Measurements from ENCODE around the gene PEX5L.

Gene PEX5L

DNA sequence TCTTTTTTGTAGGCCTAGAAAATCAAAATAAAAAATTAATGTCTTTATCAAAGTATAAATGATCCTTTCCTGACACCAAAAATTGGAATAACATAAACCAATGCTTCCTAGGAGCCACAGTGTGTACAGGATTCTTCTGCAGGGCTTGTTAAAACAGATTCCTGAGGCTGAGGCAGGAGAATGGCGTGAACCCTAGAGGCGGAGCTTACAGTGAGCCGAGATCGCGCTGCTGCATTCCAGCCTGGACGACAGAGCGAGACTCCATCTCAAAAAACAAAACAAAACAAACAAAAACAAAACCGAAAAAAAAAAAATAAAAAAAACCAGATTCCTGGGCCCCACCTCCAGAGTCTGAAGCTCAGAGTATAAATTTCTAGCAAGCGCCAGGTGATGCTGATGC, 78.0 kb downstream of the PEX5L start:
- intact Hi-C loops (cut with DNase I) = no loop called here

DNA sequence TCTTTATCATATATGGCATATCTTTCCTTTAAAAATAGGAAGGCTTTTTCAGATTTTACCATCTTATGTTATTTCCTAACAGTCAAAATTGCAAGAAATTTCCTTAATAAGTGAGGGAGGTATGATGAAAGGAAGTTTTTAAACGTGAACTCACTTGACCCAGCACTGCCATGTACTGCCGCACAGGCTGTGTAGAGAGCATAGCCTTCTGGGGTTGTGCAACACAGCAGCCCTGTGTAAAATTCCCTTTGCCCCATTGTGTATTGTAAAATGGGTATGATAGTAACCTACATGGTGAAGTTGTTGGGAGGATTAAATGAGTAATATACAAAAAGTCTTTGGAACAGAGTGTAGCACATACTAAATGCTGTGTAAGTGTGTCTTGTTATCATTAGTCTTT, 78.6 kb downstream of the PEX5L start:
- DNase-seq = no peak
- intact Hi-C loops (cut with DNase I) = no loop called here

More for the DNA sequence above, 78.0 kb downstream of the PEX5L start:
- no peak for DNase-seq

DNA sequence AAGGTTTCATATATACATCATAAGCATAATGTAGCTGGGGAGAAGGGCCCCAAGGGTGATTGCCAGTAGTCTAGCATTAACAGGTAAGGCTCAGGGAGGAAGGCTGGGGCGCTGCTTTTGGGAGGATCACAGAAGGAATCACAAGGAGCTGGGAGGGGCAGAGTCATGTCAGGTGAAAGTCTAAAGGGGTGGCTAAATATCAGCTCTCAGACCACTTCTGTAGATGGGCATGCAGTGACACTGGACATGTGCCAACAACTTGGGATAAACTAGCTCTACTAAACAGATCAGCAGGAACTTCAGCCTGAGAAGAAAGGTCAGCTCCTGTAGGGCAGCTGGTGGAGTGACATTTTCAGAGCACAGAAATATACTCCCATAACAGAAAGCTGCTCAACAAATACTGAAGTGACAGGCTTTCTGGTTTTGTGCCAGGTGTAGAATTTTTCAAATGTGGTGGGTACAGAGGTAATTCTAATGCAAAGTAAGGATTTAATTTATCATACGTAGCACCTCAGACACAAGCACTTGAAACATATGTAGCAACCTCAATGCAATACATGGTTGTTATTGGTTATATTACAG, 79.4 kb downstream of the PEX5L start:
- intact Hi-C loops (cut with DNase I) = no loop called here
- no peak for DNase-seq

DNA sequence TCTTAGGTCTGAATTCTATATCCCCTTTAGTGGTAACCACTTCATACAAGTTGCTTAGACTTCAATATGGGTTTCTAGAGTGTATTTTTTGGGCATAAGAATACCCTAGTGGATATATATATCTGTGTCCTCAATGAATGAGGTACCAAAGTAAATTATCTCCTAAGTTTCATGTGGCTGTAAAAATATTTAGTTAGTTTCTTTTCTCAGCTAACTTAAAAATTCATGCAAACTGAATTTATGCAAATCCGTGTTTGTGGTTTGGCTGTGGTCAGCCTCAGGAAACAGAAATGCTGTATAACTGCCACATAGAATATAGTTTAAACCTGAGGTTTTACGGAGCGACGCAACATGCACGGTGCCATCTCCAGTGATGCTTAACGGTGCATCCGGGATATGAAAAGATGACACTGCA, 80.3 kb downstream of the PEX5L start:
- intact Hi-C loops (cut with DNase I) = no loop called here
- no peak for DNase-seq

DNA sequence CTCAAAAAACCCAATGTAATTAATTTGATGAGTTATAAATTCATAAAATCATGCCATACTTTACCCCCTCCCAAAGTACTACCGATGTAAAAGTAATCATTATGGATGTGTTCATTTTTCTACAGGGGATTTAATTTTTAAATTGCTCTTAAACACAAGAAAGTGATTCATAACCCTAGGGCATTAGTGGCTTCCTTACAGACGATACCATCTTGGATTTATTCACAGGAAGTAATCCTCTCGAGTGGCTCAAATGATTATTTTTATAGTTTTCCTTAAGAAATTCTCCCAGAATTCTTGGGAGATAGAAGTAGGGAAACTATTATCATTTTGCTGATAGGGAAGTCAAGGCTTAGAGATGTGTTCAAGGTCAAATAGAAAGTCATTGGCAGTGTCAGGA, 80.9 kb downstream of the PEX5L start:
- intact Hi-C loops (cut with DNase I) = no loop called here
- DNase-seq = no peak

DNA sequence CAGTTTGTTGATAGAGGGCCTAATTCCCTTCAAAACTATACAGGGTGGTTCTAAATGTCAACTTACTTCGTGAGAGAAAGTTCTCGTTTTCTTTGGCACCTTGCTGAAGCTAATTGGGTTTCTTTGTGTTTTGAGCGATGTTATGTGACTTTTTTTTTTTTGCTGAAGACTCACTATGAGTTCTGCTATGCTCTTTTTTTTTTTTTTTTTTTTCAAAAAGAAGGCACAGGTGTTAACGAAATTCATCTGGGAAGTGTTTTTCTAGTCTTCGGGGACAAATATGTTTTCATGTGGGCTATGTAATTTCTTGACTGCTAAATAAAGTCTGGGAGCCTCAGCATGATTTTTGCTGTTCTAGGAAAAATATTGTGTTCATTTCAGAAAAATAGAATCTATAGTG, 81.5 kb downstream of the PEX5L start:
- no peak for DNase-seq
- intact Hi-C loops (cut with DNase I) = no loop called here

DNA sequence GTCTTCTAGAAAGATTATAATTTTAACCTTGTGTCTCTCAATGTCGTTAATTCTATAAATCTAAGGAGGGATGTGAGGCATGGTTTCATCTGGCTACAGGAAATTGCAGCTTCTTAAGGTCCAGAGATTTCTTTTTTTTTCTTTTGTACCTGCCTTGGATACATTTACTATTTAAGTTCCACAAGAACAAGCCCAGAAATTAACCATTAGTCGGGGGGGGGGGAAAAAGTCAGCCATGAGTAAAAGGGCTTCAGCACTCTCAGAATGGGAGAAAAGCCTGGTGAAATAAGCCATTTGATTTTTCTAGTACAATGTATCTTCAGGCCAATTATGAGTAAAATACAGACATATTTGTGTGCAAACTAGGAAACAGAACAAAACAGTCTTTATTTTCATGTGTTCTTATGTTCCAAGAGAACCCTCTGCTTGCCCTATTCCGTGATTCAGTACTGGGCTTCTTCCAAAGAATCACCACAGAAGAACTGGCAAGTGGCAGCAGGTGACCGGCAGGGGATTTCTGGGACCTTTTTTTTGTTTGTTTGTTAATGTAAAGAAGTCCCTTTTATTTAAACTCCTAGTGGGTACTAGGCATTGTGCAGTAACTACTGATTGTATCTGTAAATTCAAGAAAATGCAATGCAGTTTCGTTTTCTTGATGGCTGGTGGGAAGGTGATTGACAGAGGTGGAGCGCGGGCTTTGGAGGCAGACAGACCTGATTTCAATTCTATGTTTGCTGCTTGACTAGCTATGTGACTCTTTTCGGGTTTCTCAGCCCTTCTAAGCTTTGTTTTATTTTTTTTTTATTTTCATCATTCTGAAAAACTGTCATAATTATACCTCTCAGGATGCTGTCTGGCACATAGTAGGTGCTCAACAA, 82.5 kb downstream of the PEX5L start:
- DNase-seq = peak in 2 of 42 donors; percentile 41 to 53
- intact Hi-C loops (cut with DNase I) = no loop called here

DNA sequence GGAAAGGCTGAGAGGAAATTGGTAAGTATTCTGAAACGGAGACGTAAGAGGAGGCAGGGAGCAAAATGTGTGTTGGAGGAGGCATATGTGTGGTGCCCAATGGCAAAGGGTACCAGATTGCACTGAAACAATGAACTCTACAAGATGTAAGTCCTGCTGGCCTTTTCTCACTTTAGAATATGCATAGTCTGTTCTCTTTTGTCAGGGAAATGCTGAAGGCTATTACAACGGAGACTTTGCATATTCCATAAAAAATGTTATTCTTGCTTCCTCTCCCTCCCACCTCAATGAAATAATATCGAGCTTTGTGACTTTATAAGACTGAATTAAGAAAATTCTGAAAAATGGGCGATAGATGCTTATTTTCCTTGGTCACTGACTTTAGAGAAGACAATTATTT, 85.9 kb downstream of the PEX5L start:
- no peak for DNase-seq
- intact Hi-C loops (cut with DNase I) = no loop called here

DNA sequence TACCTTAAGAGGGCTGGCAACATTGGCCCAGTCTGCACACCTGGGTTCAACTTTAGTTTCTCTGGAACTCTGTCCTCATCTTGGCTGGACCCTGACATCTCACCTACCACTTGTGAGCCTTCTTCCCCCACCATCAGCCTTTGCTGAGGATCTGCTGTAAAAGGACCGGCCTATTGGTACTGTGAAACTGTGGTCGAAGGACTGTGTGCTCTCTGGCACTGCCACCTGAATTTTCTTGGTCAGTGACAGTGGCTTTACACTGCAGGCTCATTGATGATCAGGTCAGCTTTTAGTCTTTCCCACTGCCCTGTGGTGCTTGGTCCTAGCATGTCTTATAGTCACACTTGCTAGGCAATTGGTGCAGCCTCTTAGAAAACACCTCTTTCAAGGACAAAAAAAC, 86.9 kb downstream of the PEX5L start:
- no peak for DNase-seq
- intact Hi-C loops (cut with DNase I) = no loop called here

DNA sequence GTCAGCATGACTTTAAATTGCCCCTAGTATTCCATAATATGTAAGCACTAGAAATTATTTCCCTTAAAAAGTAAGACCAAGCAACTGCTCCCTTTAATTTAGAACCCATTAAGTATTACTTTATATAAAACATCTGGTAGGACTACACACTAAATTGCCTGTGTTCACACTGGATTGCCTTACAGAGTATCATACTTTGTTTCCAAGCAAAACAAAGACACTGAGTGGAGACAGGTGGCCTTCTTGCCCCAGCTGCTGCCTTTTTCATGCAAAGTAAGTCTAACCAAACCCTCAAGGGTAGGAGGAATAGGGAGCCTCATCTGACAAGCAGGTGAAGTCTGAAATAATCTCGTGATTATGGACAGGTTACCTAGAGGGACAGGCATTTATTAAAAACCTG, 87.3 kb downstream of the PEX5L start:
- intact Hi-C loops (cut with DNase I) = no loop called here

DNA sequence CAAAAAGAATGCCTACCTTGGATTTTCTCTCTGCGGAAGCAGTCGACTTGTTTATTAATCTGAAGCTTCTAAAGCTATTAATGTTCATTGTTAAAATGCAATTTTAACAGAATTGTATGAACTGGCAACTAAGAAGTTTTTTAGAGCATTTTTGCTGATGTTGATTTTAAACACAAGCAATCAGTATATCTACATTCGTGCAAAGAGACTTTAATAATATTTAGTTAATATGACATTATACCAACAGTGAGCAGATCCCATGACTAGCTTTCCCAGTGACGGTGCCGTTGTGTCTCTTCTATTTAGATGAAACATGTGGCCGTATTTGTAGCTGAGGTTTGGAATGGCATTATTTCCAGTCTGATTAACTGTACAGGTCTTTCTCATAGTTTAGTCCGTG, 88.0 kb downstream of the PEX5L start:
- peak in 1 of 42 donors; percentile 44 for DNase-seq
- intact Hi-C loops (cut with DNase I) = no loop called here

More for the DNA sequence above, 87.3 kb downstream of the PEX5L start:
- DNase-seq = no peak

DNA sequence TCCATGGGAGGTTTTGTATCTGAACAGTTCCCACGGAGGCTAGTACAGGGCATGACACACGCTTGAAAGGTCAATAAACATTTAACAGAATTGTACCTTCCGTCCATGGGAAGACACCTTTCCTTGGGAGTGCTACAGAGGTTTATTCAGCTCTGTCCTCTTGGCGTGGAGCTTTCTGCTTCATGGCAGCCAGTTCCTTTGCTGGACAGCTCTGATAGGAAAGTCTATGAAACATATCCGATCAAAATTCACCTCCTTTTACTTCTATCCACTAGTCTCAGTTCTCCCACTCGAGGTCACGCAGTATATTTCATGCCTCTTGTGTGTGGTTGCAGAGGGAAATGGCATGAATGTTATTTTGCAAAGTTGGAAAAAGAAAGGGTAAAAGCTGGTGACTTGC, 91.2 kb downstream of the PEX5L start:
- DNase-seq = no peak
- intact Hi-C loops (cut with DNase I) = no loop called here

DNA sequence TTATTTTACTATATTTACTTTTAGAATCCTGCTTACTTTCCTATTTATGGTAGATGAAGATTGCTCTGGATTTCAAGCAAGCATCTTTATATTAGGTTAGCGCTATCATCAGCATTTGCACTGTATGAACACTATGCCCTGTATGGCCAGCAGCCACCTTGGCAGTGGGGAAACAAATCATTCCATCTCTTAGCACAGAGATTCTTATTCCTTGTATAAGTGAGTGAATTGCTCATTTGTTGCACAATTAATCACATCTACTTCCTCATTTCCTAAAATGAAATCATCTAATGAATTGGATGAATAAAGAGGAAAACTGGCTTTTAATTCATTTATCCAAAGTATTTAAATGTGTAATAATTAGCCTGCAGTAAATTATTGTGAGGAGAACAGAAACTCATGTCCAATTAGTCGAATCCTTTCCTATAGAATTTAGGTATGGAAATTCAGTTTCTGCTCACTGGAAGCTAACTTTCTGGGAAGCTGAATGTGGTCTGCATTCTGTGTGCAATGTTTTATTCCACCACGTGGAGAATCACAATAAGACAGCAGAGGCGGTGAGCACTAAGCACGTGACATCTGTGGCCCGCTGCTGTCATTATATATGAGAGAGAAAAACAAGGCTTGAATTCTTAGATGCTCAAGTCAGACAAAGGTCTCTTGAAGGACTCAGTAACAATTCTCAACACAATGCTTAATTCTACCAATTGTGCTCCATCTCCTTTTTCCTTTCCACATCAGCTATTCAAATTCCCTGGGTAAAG, 93.4 kb downstream of the PEX5L start:
- intact Hi-C loops (cut with DNase I) = no loop called here
- peak in 40 of 42 donors; percentile 38 to 89 (median 70) for DNase-seq

DNA sequence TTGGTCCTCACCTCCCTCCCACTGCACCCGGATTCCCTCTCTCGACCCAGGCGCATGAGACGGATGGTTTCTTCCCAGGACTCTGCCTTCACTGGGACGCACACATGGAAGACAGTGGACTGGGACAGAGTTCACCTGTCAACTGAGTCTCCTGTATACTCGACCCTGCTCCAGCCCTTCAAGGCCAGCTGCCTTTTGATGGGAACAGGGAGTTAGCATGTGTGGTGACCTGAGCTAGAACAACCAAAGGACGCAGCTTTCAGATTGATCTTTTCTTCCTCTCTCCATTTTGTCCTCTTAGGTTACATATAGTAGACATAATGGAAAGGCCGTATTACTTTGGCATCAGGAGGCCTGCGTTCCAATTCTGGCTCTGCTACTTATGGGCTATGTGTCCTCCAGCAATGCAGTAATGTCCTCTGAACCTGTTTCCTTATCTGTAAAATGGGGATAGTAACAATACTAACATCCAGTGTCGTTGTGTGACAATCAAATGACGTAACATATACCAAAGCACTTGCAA, 94.1 kb downstream of the PEX5L start:
- intact Hi-C loops (cut with DNase I) = no loop called here
- no peak for DNase-seq

DNA sequence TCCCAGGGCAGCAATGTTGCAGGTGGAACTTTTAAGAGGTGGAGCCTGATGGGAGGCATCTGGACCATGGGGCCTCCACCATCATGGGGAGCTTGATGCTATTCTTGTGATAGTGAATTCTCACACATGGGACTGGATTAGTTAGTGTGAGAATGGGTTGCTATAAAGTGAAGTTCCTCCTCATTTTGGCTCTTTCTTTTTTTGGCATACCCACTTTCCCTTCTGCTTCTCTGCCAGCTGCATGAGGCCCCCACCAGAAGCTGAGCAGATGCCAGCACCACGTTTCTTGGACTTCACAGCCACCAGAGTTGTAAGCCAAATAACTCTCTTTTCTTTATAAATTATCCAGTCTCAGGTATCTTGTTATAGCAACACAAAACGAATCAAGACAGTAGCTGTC, 101.0 kb downstream of the PEX5L start:
- no peak for DNase-seq
- intact Hi-C loops (cut with DNase I) = no loop called here

DNA sequence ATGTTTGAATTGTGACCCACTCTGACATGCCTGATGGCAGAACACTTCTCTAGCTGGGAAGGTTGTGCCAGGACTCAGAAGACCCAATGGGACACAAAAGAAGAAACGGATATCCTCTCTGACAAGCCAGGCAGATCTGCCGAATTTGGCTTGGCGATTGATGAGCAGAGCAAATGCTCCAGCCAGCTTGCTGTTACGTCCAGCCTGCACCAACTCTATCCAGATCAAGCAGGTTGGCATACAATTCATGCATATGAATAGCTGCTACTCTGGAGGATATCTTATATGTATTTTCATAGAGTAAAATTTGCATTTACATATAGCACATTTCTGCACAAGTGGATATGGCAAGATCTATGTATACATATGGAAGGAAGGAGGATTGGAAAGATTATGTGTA, 102.8 kb downstream of the PEX5L start:
- intact Hi-C loops (cut with DNase I) = no loop called here
- no peak for DNase-seq

DNA sequence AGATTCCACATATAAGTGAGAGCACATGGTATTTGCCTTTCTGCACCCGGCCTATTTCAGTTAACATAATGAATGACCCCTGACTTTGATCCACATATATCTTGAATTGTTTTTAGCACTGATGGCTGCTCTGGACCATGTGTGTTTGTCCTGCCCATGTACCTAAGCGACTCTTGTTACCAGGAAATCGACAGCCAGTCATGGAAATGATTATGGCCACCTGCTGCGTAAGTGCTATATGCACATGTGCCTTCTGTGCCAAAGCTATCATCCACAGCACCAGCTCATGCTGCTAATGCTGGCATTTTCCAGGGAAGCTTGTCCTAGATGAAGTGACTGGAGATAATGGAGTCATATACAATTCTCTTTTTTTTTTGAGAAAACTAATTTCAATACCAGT, 103.7 kb downstream of the PEX5L start:
- intact Hi-C loops (cut with DNase I) = no loop called here

DNA sequence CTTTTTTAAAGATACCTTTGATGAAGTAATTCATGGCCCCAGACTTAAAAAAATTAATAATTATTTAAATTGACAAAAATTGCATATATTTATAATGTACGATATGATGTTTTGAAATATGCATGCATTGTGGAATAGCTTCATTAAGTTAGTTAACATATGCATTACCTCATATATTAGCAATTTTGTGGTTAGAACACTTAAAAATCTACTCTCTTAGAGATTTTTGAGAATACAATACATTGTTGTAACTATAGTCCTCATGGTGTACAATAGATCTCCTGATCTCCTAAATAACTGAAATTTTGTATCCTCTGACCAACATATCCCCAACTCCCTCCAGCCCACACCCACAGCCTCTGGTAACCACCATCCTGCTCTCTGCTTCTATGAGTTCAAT, 104.1 kb downstream of the PEX5L start:
- intact Hi-C loops (cut with DNase I) = no loop called here
- no peak for DNase-seq

More for the DNA sequence above, 103.7 kb downstream of the PEX5L start:
- DNase-seq = no peak

DNA sequence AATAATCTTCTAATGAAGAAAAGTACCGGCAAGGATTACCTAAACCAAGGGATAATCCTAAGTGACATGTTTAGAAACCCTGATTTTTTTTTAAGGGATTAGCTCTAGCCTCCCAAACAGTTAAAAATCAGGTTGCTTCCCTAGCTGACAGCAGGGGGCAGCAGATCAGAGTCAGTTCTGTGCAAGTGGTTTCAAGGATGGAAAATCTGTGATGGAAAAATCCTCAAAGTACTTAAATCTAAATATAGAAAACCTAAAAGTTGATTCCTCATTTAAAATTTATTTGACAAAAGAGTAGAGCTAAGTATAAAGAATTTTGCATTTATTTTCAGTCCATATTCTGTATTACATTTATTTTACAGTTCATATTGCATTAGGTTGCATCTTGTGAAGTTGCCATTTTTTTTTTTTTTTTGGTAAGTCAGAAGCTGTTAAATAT, 107.6 kb downstream of the PEX5L start:
- peak; percentile 28 to 91 (median 78) for DNase-seq
- intact Hi-C loops (cut with DNase I) = loop anchor here (10.0 kb wide), 2 partner anchors 86 to 666 kb away; no protein-coding TSS in a partner anchor

DNA sequence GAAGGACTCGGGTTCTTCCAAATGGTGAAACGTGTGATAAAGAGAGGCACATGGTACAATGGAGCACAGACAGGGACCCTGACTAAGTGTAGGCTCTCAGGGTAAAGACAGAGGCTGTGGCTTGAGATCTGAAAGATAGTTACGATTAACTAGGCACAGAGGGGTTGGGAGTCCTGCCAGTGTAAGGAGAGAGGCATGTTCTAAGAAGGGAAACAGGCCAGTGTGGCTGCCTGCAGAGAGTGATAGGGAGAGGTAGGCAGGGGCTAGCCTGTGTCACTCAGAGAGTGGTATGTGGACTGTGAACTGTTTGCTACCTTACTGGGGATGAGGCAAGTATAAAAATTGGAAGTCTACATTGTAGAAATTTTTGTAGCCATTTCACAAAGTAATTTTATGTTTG, 109.5 kb downstream of the PEX5L start:
- intact Hi-C loops (cut with DNase I) = loop anchor here (10.0 kb wide), 2 partner anchors 88 to 668 kb away; no protein-coding TSS in a partner anchor

More for the DNA sequence above, 109.5 kb downstream of the PEX5L start:
- DNase-seq = no peak

All from head of caudate nucleus (tissue), 42 donors.